ENCODE data around the gene NUTM2G.
"Not testable (repeated sequence)": the region's sequence is repeated elsewhere in the genome, so short reads cannot be mapped to it uniquely, and the experiment has no call there.

Gene NUTM2G

DNA sequence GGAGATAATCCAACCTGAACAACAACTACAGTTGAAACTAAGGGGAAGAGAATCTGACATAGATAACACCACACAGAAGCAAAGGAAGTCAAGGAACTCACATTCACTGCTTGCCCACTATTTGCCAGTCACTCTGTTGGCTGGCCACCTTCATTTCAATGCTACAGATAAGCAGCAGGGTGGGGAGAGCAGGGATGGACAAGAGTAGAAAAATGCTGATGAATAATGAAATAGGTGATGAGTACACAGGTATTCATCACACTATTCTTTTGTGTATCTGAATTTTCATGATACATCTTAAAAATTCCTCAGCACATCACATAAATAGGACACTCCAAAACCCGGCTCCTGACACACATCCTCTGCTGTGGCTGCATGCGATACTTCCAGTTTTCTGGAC, 21.9 kb downstream of the NUTM2G start:
- DNase-seq, result not testable (repeated sequence)

DNA sequence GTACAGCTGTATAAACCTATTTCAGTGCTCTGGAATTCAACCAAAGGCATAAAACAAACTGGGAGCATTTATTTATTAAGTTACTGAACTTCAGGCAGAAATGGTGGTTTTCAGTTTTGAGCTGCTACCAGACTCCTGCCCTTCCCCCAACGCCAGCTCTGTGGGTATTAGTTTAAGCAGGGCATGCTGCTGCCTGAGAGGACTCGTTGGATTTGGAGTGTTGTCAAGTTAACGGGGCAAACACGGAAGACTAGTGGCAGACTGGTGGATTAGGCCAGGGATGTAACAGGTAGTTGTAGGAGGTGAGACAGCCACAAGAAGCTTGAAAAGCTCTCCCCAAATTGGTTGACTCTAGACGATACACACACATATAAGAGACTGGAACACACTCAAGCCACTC, 38.9 kb downstream of the NUTM2G start:
- not testable (repeated sequence) for DNase-seq

GRCh38 chr9:96972552-96972951, 43.9 kb downstream of the NUTM2G start:
- DNase-seq, result not testable (repeated sequence)

- DNase-seq, result not testable (repeated sequence)
Observed at GRCh38 chr9:96974037-96974436, 45.4 kb downstream of the NUTM2G start.

DNA sequence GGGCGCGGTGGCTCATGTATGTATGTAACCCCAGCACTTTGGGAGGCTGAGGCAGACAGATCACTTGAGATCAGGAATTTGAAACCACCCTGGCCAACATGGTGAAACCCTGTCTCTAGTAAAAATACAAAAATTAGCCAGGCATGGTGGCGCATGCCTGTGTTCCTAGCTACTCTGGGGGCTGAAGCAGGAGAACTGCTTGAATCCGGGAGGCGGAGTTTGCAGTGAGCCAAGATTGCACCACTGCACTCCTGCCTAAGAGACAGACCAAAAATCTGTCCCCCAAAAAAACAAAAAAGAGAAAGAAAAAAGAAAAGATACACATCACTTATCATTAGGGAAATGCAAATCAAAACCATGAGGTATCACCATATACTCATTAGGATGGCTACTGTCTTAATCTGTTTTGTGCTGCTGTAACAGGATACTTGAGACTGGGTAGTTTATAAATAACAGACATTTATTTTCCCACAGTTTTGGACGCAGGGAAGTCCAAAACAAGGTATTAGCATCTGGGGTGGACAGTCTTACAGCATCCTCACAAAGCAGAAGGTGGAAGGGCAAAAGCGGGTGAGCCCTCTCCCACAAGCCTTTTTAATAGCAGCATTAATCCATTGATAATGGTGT, 55.0 kb downstream of the NUTM2G start:
- not testable (repeated sequence) for DNase-seq

DNA sequence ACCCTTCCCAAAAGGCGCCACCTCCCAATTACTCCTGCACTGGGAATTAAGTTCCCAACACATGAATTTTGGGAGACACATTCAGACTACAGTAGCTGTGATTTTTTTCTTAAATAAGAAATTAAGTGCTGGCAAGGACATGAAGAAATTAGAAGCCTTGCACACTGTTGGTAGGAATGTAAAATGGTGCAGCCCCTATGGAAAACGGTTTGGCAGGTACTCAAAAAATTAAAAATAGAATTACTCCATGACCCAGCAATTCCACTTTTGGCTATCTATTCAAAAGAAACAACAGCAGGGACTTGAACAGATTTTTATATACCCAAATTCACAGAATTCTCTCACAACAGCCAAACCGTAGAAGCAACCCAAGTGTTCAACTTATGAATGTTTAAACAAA, 55.5 kb downstream of the NUTM2G start:
- not testable (repeated sequence) for DNase-seq

- DNase-seq, result not testable (repeated sequence)
Observed at GRCh38 chr9:96984887-96985286, 56.2 kb downstream of the NUTM2G start.
